GM18951 (cell line): Measurements from ENCODE around the gene ANO7.

Source experiments
- POLR2A ChIP-seq: IDR thresholded peaks from 4 replicates; pipeline ENCODE4 v1.6.1; 2011; ENCODE audit warnings: mild to moderate bottlenecking; ENCODE audit not compliant: insufficient read length, insufficient read depth; ENCODE audit errors: extremely low read depth
- in situ Hi-C: fragments of 300-500 bp; cut with MboI; formaldehyde crosslinking; loops from one replicate; pipeline ENCODE4 v1.12.0; 2022; ENCODE audit warnings: low sequenced_read_pairs, mixed read lengths, inconsistent platforms; ENCODE audit not compliant: unreplicated experiment

ANO7 gene

GRCh38 chr2:241255542-241256167 is 67.2 kb downstream of the ANO7 start:
- TF ChIP-seq POLR2A = no peak
- in situ Hi-C loops = no loop called here

GRCh38 chr2:241256168-241256545 is 67.7 kb downstream of the ANO7 start:
- TF ChIP-seq POLR2A = no peak
- in situ Hi-C loops = no loop called here

- no peak for TF ChIP-seq POLR2A
- in situ Hi-C loops = no loop called here
Measured at GRCh38 chr2:241257419-241258032, 69.0 kb downstream of the ANO7 start.

- no peak for TF ChIP-seq POLR2A
- in situ Hi-C loops = no loop called here
Measured at GRCh38 chr2:241258505-241259280, 70.2 kb downstream of the ANO7 start.

GRCh38 chr2:241260911-241261310 is 72.4 kb downstream of the ANO7 start:
- TF ChIP-seq POLR2A = no peak

GRCh38 chr2:241261628-241262027 is 73.2 kb downstream of the ANO7 start:
- no peak for TF ChIP-seq POLR2A
- in situ Hi-C loops = no loop called here

More at GRCh38 chr2:241260911-241261310, 72.4 kb downstream of the ANO7 start:
- in situ Hi-C loops = no loop called here

GRCh38 chr2:241263061-241263460 is 74.6 kb downstream of the ANO7 start:
- in situ Hi-C loops = no loop called here
- TF ChIP-seq POLR2A = no peak

- in situ Hi-C loops = no loop called here
- no peak for TF ChIP-seq POLR2A
Measured at GRCh38 chr2:241265506-241265905, 77.0 kb downstream of the ANO7 start.

GRCh38 chr2:241267249-241268067 is 79.0 kb downstream of the ANO7 start:
- in situ Hi-C loops = no loop called here
- no peak for TF ChIP-seq POLR2A

GRCh38 chr2:241268306-241268705 is 79.8 kb downstream of the ANO7 start:
- no peak for TF ChIP-seq POLR2A
- in situ Hi-C loops = no loop called here

- in situ Hi-C loops = no loop called here
- TF ChIP-seq POLR2A = no peak
Measured at GRCh38 chr2:241268716-241269445, 80.4 kb downstream of the ANO7 start.

- no peak for TF ChIP-seq POLR2A
- in situ Hi-C loops = no loop called here
Measured at GRCh38 chr2:241269707-241270520, 81.4 kb downstream of the ANO7 start.

- no peak for TF ChIP-seq POLR2A
- in situ Hi-C loops = no loop called here
Measured at GRCh38 chr2:241270531-241270930, 82.1 kb downstream of the ANO7 start.
